Stomach (tissue), 9 donors: ENCODE data around the gene SDC3. TPM values are rescaled to one million over a fixed set of nuclear protein-coding genes. Genes with fewer than 3 reads are reported as not detected.
"Not testable (repeated sequence)": the region's sequence is repeated elsewhere in the genome, so short reads cannot be mapped to it uniquely, and the experiment has no call there.

Experiments used
- DNase-seq, 2 donors: peaks; one replicate each; pipeline versions ENCODE4 v3.0.0 to v3.0.0-alpha.2; 2013 to 2019
- H3K27ac ChIP-seq, 5 donors: fragments of 200-600 bp in 4 of 5; sonication (generic) in 4 of 5; one replicate each; pipeline ENCODE4 v1.5.1; 2013 to 2019; ENCODE audit warnings: mild to moderate bottlenecking in 1 of 5, moderate library complexity in 1 of 5
- H3K27me3 ChIP-seq, 3 donors: fragments of 200-600 bp; sonication (generic); one replicate each; pipeline ENCODE4 v1.5.1; 2017 to 2019; ENCODE audit warnings: mixed run types in 1 of 3
- H3K36me3 ChIP-seq, 4 donors: fragments of 200-600 bp; sonication (generic); 1 replicate in 3 of 4; 2 replicates in 1 of 4; pipeline ENCODE4 v1.5.1; 2016 to 2019
- H3K4me1 ChIP-seq, 4 donors: fragments of 200-600 bp; sonication (generic); one replicate each; pipeline ENCODE4 v1.5.1; 2016 to 2019
- H3K4me3 ChIP-seq, 4 donors: fragments of 200-600 bp; sonication (generic) in 3 of 4; one replicate each; pipeline ENCODE4 v1.5.1; 2016 to 2019; ENCODE audit warnings: mild to moderate bottlenecking in 1 of 4
- H3K9me3 ChIP-seq, 4 donors: fragments of 200-600 bp; sonication (generic); one replicate each; pipeline ENCODE4 v1.5.1; 2016 to 2019
- CTCF ChIP-seq, 7 experiments: fragments of 450-650 bp in 4 of 7; fragments of 200-600 bp in 3 of 7; sonication (generic) in 3 of 7; IDR thresholded peaks; one replicate each; pipeline ENCODE4 v1.5.1; 2016 to 2019; ENCODE audit warnings: antibody characterized with exemption in 7 of 7, control low read depth in 2 of 7, mild to moderate bottlenecking in 1 of 7
- EP300 ChIP-seq: sonication (generic); formaldehyde crosslinking; IDR thresholded peaks from one replicate; pipeline ENCODE4 v1.6.1; 2017; ENCODE audit warnings: antibody characterized with exemption
- POLR2A ChIP-seq, 4 donors: fragments of 450-650 bp; IDR thresholded peaks; one replicate each; pipeline ENCODE4 v1.6.1; 2016; ENCODE audit warnings: antibody characterized with exemption in 4 of 4, control low read depth in 2 of 4, mild to moderate bottlenecking in 1 of 4, moderate library complexity in 1 of 4
- POLR2AphosphoS5 ChIP-seq, 3 donors: sonication (generic); formaldehyde crosslinking; IDR thresholded peaks; one replicate each; pipeline ENCODE4 v1.6.1; 2016; ENCODE audit warnings: antibody characterized with exemption in 3 of 3
- WGBS, 5 donors: extraction: QIAGEN DNeasy Blood & Tissue Kit in 3 of 5; methylation state at CpG; one replicate each; pipeline versions ENCODE4 v1.1.5 to v1.1.7; 2013 to 2018; 5-methylcytosine and 5-hydroxymethylcytosine counted together
- intact Hi-C: fragments of 100-400 bp; cut with DNase I; formaldehyde crosslinking; loops from one replicate; pipeline ENCODE4 v1.15.1; 2023; ENCODE audit warnings: low total_unique reads
- polyA plus RNA-seq, 3 donors: library from polyadenylated mRNA; stranded (reverse); fragments of 200-250 nt; gene quantifications; one replicate each; pipeline ENCODE4 v1.2.3, GENCODE V29; 2013
- total RNA-seq, 5 donors: library from RNA; depleted of rRNA; stranded (reverse); fragments of >200 nt; gene quantifications; one replicate each; pipeline versions ENCODE4 v1.1.0 to v1.2.3, GENCODE V29; 2014 to 2016
- donor health status: healthy with polysubstance abuse.
- donor health status: Bipolar disorder and iron deficiency.
- donor health status: healthy.

Gene SDC3
- total and polyA plus RNA-seq, 8 donors, result 0.58 to 47.2 (median 15.2) TPM

- Histone ChIP-seq H3K36me3 (peaks cover 21 to 46% (median 36%) of the 10 kb centered on the region in 4 donors), H3K9me3 (peaks cover 7 to 8% (median 7%) of the 10 kb centered on the region in 4 donors), H3K4me3 (no peak overlapping the region), H3K4me1 (no peaks in the 10 kb centered on the region), H3K27me3 (no peaks in the 10 kb centered on the region), H3K27ac (no peak overlapping the region)
- intact Hi-C loops, result no loop called here
- DNase-seq, result no peak
- WGBS, 5 donors, result 86 to 97% (median 92%) methylated on average over 3 to 4 of the region's 4 CpGs
- TF ChIP-seq POLR2A (IDR thresholded peaks at IDR 0.05) (no peak), EP300 (no peak), CTCF (IDR thresholded peaks at IDR 0.05) (no peak), POLR2AphosphoS5 (IDR thresholded peaks at IDR 0.05) (no peak)
Measured at GRCh38 chr1:30870656-30871055, 37.9 kb downstream of the SDC3 start.

- peaks cover 7 to 8% (median 7%) of the 10 kb centered on the region in 4 donors for H3K9me3 ChIP-seq
- TF ChIP-seq POLR2A (IDR thresholded peaks at IDR 0.05) (no peak), EP300 (no peak), POLR2AphosphoS5 (IDR thresholded peaks at IDR 0.05) (no peak), CTCF (IDR thresholded peaks at IDR 0.05) (no peak)
- H3K36me3 ChIP-seq, result peaks cover 21 to 40% (median 33%) of the 10 kb centered on the region in 4 donors
- H3K4me3 ChIP-seq, result no peak overlapping the region
- H3K27me3 ChIP-seq, result no peaks in the 10 kb centered on the region
- WGBS, 5 donors, result 73 to 89% (median 87%) methylated on average over 2 to 3 of the region's 3 CpGs
- H3K27ac ChIP-seq, result no peak overlapping the region
- H3K4me1 ChIP-seq, result no peaks in the 10 kb centered on the region
- intact Hi-C loops, result no loop called here
- DNase-seq, result no peak
Measured at GRCh38 chr1:30870035-30870434, 38.5 kb downstream of the SDC3 start.

GRCh38 chr1:30868833-30869435 lies 39.6 kb downstream of the SDC3 start:
- peaks cover 15 to 29% (median 24%) of the 10 kb centered on the region in 4 donors for H3K36me3 ChIP-seq
- intact Hi-C loops, result no loop called here
- 83 to 88% (median 84%) methylated on average over 13 of the region's 13 CpGs for WGBS, 5 donors
- H3K4me3 ChIP-seq, result no peak overlapping the region
- no peaks in the 10 kb centered on the region for H3K27me3 ChIP-seq
- DNase-seq, result no peak
- no peaks in the 10 kb centered on the region for H3K4me1 ChIP-seq
- H3K27ac ChIP-seq, result no peak overlapping the region
- H3K9me3 ChIP-seq, result peaks cover 7 to 8% (median 7%) of the 10 kb centered on the region in 4 donors
- TF ChIP-seq POLR2AphosphoS5 (IDR thresholded peaks at IDR 0.05) (no peak), CTCF (IDR thresholded peaks at IDR 0.05) (no peak), EP300 (no peak), POLR2A (IDR thresholded peaks at IDR 0.05) (no peak)

DNA sequence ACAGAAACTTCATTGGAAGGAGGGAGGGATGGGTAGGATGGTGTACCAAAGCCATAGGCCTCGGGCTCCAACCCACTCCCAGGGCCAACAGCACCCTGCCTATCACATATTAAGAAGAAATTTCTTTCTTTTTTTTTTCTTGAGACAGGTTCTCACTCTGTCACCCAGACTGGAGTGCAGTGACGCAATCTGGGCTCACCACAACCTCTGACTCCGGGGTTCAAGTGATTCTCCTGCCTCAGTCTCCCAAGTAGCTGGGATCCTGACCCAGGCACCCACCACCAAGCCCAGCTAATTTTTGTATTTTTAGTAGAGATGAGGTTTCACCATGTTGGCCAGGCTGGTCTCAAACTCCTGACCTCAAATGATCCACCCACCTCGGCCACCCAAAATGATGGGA lies 40.5 kb downstream of the SDC3 start:
- H3K4me3 ChIP-seq, H3K27ac ChIP-seq, H3K27me3 ChIP-seq, H3K9me3 ChIP-seq, intact Hi-C loops, H3K4me1 ChIP-seq, DNase-seq: not testable (repeated sequence)
- 88 to 94% (median 90%) methylated on average over 4 of the region's 4 CpGs for WGBS, 5 donors
- peaks cover 7 to 20% (median 16%) of the 10 kb centered on the region in 4 donors for H3K36me3 ChIP-seq

GRCh38 chr1:30867537-30867936 lies 41.0 kb downstream of the SDC3 start:
- no peak overlapping the region for H3K4me3 ChIP-seq
- H3K27me3 ChIP-seq, result no peaks in the 10 kb centered on the region
- intact Hi-C loops, result no loop called here
- no peak overlapping the region for H3K27ac ChIP-seq
- no peak for DNase-seq
- TF ChIP-seq POLR2AphosphoS5 (IDR thresholded peaks at IDR 0.05) (no peak), CTCF (IDR thresholded peaks at IDR 0.05) (no peak), POLR2A (IDR thresholded peaks at IDR 0.05) (no peak), EP300 (no peak)
- peaks cover 0 to under 1% (median under 1%) of the 10 kb centered on the region in 4 donors for H3K9me3 ChIP-seq
- WGBS, 5 donors, result 85 to 97% (median 93%) methylated on average over 4 of the region's 4 CpGs
- no peaks in the 10 kb centered on the region for H3K4me1 ChIP-seq
- H3K36me3 ChIP-seq, result peaks cover 2 to 15% (median 10%) of the 10 kb centered on the region in 4 donors
